GM12874 (cell line): ENCODE measurements around the gene ARHGEF16.

Experiments
- CTCF ChIP-seq: IDR thresholded peaks from 2 replicates; pipeline ENCODE4 v1.5.1; 2011; ENCODE audit warnings: low read depth, mild to moderate bottlenecking, control low read depth, low read length, moderate library complexity; ENCODE audit not compliant: insufficient read depth

The ARHGEF16 gene

DNA sequence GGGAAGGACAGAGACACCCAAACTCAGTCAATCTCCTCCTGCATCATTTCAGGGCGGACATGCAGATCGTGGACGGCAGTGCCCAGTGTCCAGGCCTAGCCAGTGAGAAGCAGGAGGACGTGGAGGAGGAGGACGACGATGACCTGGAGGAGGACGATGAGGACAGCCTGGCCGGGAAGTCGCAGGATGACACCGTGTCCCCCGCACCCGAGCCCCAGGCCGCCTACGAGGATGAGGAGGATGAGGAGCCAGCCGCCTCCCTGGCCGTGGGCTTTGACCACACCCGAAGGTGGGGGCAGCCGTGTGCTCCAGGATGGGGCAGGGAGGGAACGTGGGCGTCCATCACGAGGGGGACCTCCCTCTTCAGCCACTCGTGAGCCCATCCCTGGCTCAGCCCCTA lies 23.6 kb upstream of the ARHGEF16 start:
- TF ChIP-seq CTCF, result no peak

DNA sequence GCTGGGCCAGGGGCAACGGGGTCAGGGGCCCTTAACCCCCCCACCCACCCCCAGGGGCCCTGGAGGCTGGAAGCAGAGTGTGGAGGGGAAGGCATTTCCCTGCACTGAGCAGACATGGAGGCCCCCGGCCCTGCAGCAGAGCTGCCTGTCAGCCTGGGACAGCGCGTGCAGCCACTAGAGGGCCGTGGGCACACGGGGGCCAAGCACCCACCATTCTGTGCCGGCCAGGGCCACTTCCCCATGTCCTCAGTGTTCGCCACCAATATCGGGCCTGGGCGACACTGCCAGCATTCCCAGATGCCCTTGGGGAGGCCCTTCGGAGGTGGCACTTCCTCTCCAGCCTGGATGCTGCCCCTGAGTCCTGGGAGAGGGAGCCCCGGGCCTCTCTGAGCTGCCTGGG lies 23.2 kb upstream of the ARHGEF16 start:
- TF ChIP-seq CTCF, result peak; percentile 19; the same call in 1 of the 2 replicates

GRCh38 chr1:3431686-3432085 lies 22.8 kb upstream of the ARHGEF16 start:
- no peak for TF ChIP-seq CTCF

- TF ChIP-seq CTCF, result no peak
Observed at GRCh38 chr1:3432306-3432705, 22.2 kb upstream of the ARHGEF16 start.

DNA sequence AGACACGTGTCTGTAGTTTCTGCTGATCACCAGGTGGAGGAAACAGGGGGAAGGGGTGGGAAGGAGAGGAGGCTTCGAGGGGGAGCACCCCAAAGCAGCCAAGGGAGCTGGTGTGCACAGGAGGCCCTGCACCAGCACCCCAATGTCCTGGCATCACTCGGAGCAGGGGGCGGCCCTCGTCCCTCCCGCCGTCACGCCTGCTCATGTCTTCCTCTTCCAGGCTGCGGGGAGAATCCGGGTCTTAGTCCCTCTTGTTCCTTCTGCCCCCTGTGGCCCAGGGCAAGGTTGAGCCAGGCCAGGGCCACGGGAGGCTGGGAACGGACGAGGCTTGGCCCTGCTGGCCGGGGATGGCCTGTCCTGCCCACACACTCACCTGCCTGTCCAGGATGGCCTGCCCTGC lies 21.4 kb upstream of the ARHGEF16 start:
- no peak for TF ChIP-seq CTCF

GRCh38 chr1:3433596-3434320 lies 20.7 kb upstream of the ARHGEF16 start:
- no peak for TF ChIP-seq CTCF

GRCh38 chr1:3434406-3435110 lies 19.9 kb upstream of the ARHGEF16 start:
- TF ChIP-seq CTCF, result no peak
